GM23248 (cell line): ENCODE data around the gene DNAH7. TPM values are rescaled to one million over a fixed set of nuclear protein-coding genes. Genes with fewer than 3 reads are reported as not detected.

Source experiments
- DNase-seq: peaks from one replicate; pipeline ENCODE4 v3.0.0-alpha.2; 2015
- H2AFZ ChIP-seq: fragments of 200-600 bp; sonication (generic); 2 replicates; pipeline ENCODE4 v1.6.1; 2016; ENCODE audit warnings: antibody characterized with exemption
- H3F3A ChIP-seq: fragments of 200-600 bp; sonication (generic); 2 replicates; pipeline ENCODE4 v1.6.1; 2016; ENCODE audit warnings: mild to moderate bottlenecking, antibody characterized with exemption, mixed run types; ENCODE audit not compliant: insufficient read depth
- H3K27ac ChIP-seq: fragments of 200-600 bp; sonication (generic); 2 replicates; pipeline ENCODE4 v1.5.1; 2016; ENCODE audit warnings: mild to moderate bottlenecking
- H3K27me3 ChIP-seq: fragments of 200-600 bp; sonication (generic); replicated peaks from 2 replicates; pipeline ENCODE4 v1.6.1; 2016; ENCODE audit warnings: mild to moderate bottlenecking; ENCODE audit not compliant: insufficient read depth
- H3K36me3 ChIP-seq: fragments of 200-600 bp; sonication (generic); 2 replicates; pipeline ENCODE4 v1.6.1; 2016; ENCODE audit warnings: low read depth, mild to moderate bottlenecking
- H3K4me1 ChIP-seq: fragments of 200-600 bp; sonication (generic); 2 replicates; pipeline ENCODE4 v1.6.1; 2016; ENCODE audit warnings: mild to moderate bottlenecking; ENCODE audit not compliant: insufficient read depth
- H3K4me2 ChIP-seq: fragments of 200-600 bp; sonication (generic); one replicate; pipeline ENCODE4 v1.6.1; 2016; ENCODE audit warnings: mild to moderate bottlenecking; ENCODE audit not compliant: unreplicated experiment
- H3K4me3 ChIP-seq: fragments of 200-600 bp; sonication (generic); 2 replicates; pipeline ENCODE4 v1.5.1; 2016; ENCODE audit warnings: mild to moderate bottlenecking
- H3K79me2 ChIP-seq: fragments of 200-600 bp; sonication (generic); 2 replicates; pipeline ENCODE4 v1.6.1; 2016; ENCODE audit warnings: mild to moderate bottlenecking; ENCODE audit not compliant: insufficient read depth
- H3K9ac ChIP-seq: fragments of 200-600 bp; sonication (generic); 2 replicates; pipeline ENCODE4 v1.6.1; 2016; ENCODE audit warnings: mild to moderate bottlenecking
- H3K9me2 ChIP-seq: fragments of 200-600 bp; sonication (generic); 2 replicates; pipeline ENCODE4 v1.6.1; 2016; ENCODE audit warnings: mixed run types, mild to moderate bottlenecking, moderate library complexity; ENCODE audit not compliant: insufficient read depth
- H3K9me3 ChIP-seq: fragments of 200-600 bp; sonication (generic); one replicate; pipeline ENCODE4 v1.6.1; 2017; ENCODE audit warnings: low read depth
- H4K20me1 ChIP-seq: fragments of 200-600 bp; sonication (generic); 2 replicates; pipeline ENCODE4 v1.6.0; 2016; ENCODE audit not compliant: insufficient read depth
- EZH2 ChIP-seq: fragments of 200-600 bp; sonication (generic); IDR thresholded peaks from 2 replicates; pipeline ENCODE4 v1.6.1; 2018; ENCODE audit warnings: antibody characterized with exemption, mild to moderate bottlenecking; ENCODE audit not compliant: insufficient read depth, poor library complexity, severe bottlenecking
- EZH2phosphoT487 ChIP-seq: fragments of 200-600 bp; sonication (generic); IDR thresholded peaks from 2 replicates; pipeline ENCODE4 v1.6.1; 2018; ENCODE audit warnings: antibody characterized with exemption, moderate library complexity, mild to moderate bottlenecking, low read depth; ENCODE audit not compliant: insufficient read depth
- WGBS, 2 experiments: methylation state at CpG; one replicate each; pipeline ENCODE4 v1.1.6; 2015 to 2017; ENCODE audit warnings: low lambda C conversion rate in 2 of 2, low coverage in 1 of 2; ENCODE audit errors: missing lambda C conversion rate in 2 of 2; 5-methylcytosine and 5-hydroxymethylcytosine counted together
- in situ Hi-C: fragments of 300-500 bp; cut with MboI; formaldehyde crosslinking; loops from 2 replicates; pipeline ENCODE4 v1.15.0; 2020
- polyA plus RNA-seq: library from polyadenylated mRNA; unstranded; fragments of >200 nt; fragmentation: Nextera tagmentation; extraction: Ambion mirVana; gene quantifications from 2 replicates; pipeline ENCODE4 v1.2.1, GENCODE V29; 2016
- total RNA-seq: library from RNA; depleted of rRNA; stranded (reverse); fragments of >200 nt; shearing (Covaris generic); gene quantifications from 2 replicates; pipeline ENCODE4 v1.2.3, GENCODE V29; 2014

The DNAH7 gene
- total and polyA plus RNA-seq, 2 experiments from 2014 or later = 0.40 to 0.43 TPM

GRCh38 chr2:195759877-195760276 is 308.8 kb downstream of the DNAH7 start:
- Histone ChIP-seq H3K4me1 (peaks cover 8% of the 10 kb centered on the region), H3K9ac (no peak overlapping the region), H3K36me3 (no peaks in the 10 kb centered on the region), H3F3A (peaks cover 12% of the 10 kb centered on the region; the same call in 1 of the 2 replicates), H3K9me3 (peaks cover 2% of the 10 kb centered on the region), H3K4me3 (no peak overlapping the region), H3K27me3 (no peaks in the 10 kb centered on the region), H3K9me2 (no peaks in the 10 kb centered on the region), H4K20me1 (no peaks in the 10 kb centered on the region), H2AFZ (no peak overlapping the region), H3K79me2 (no peaks in the 10 kb centered on the region), H3K27ac (no peak overlapping the region), H3K4me2 (no peak overlapping the region)
- in situ Hi-C loops = no loop called here
- 50 to 57% methylated on average over 1 of the region's 1 CpG for WGBS, 2 experiments
- DNase-seq = no peak
- TF ChIP-seq EZH2 = no peak
- no peak for TF ChIP-seq EZH2phosphoT487

GRCh38 chr2:195758846-195759245 is 309.8 kb downstream of the DNAH7 start:
- TF ChIP-seq EZH2 (no peak), EZH2phosphoT487 (no peak)
- Histone ChIP-seq H3K9me3 (no peaks in the 10 kb centered on the region), H3K27ac (no peak overlapping the region), H3K36me3 (no peaks in the 10 kb centered on the region), H3F3A (peaks cover 16% of the 10 kb centered on the region; the same call in 1 of the 2 replicates), H3K79me2 (no peaks in the 10 kb centered on the region), H3K9me2 (no peaks in the 10 kb centered on the region), H3K4me2 (no peak overlapping the region), H2AFZ (no peak overlapping the region), H4K20me1 (no peaks in the 10 kb centered on the region), H3K9ac (no peak overlapping the region), H3K27me3 (no peaks in the 10 kb centered on the region), H3K4me1 (peaks cover 8% of the 10 kb centered on the region), H3K4me3 (no peak overlapping the region)
- 87 to 97% methylated on average over 3 of the region's 3 CpGs for WGBS, 2 experiments
- in situ Hi-C loops = no loop called here
- no peak for DNase-seq

- Histone ChIP-seq H3K9me2 (no peaks in the 10 kb centered on the region), H3K36me3 (no peaks in the 10 kb centered on the region), H3F3A (peaks cover 21% of the 10 kb centered on the region; the same call in 1 of the 2 replicates), H3K4me2 (no peak overlapping the region), H2AFZ (no peak overlapping the region), H3K9me3 (no peaks in the 10 kb centered on the region), H3K27me3 (no peaks in the 10 kb centered on the region), H3K4me3 (no peak overlapping the region), H3K79me2 (no peaks in the 10 kb centered on the region), H3K9ac (no peak overlapping the region), H3K4me1 (peaks cover 8% of the 10 kb centered on the region), H4K20me1 (no peaks in the 10 kb centered on the region), H3K27ac (no peak overlapping the region)
- in situ Hi-C loops = no loop called here
- 88 to 91% methylated on average over 7 of the region's 7 CpGs for WGBS, 2 experiments
- peak; percentile 28 for DNase-seq
- no peak for TF ChIP-seq EZH2phosphoT487
- TF ChIP-seq EZH2 = no peak
Observed at GRCh38 chr2:195756218-195756942, 312.3 kb downstream of the DNAH7 start.

GRCh38 chr2:195741191-195741590 is 327.4 kb downstream of the DNAH7 start:
- in situ Hi-C loops = no loop called here
- DNase-seq = no peak
- Histone ChIP-seq H3K27me3 (no peaks in the 10 kb centered on the region), H4K20me1 (no peaks in the 10 kb centered on the region), H3K27ac (no peak overlapping the region), H3K9me2 (no peaks in the 10 kb centered on the region), H3K79me2 (no peaks in the 10 kb centered on the region), H3K9me3 (no peaks in the 10 kb centered on the region), H3K4me1 (peaks cover 12% of the 10 kb centered on the region), H2AFZ (no peak overlapping the region), H3K36me3 (peaks cover 14% of the 10 kb centered on the region; the same call in 1 of the 2 replicates), H3K9ac (no peak overlapping the region), H3K4me3 (no peak overlapping the region), H3F3A (peaks cover 16% of the 10 kb centered on the region; the same call in 1 of the 2 replicates), H3K4me2 (no peak overlapping the region)
- TF ChIP-seq EZH2phosphoT487 (no peak), EZH2 (no peak)
- 67 to 75% methylated on average over 1 of the region's 1 CpG for WGBS, 2 experiments
